ENCODE data around the gene NDUFA8.

Gene NDUFA8

DNA sequence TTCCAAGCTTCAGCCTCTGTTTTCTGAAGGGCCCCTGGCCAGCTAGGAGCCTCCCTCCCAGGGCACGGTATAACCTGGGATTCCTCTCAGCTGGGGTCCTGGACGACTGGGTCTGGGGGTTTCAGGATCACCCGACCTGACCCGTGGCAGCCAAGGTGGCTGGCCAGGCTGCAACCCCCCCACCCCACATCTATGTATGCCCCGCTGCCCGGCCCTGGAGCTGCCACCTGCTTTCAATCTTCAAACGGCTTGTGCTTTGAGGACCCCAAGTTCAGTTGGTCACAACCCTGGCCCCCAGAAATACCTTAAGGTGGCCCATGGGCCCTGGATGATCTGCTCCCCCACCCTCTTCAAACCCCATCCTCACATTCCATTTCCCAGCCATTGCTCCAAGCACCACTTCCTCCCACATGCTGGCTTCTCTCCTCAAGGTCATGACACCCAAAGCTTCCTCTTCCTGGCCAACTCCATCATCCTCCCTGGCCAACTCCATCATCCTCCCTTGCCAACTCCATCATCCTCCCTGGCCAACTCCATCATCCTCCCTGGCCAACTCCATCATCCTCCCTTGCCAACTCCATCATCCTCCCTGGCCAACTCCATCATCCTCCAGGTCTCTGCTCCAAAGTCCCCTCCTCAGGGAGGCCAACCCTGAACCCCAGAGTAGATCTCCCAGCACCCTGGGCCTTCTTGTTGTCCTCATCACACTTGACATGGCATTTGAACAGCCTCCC is 49.3 kb downstream of the NDUFA8 start:
- DNase-seq (ENCODE audit: low spot score) = no peak
- in situ Hi-C loops (cut with MboI; ENCODE audit: low sequenced_read_pairs, unreplicated experiment) = loop anchor here (25.0 kb wide), 1 partner anchor 352 kb away; no protein-coding TSS in a partner anchor
- TF ChIP-seq, protein P1, sequence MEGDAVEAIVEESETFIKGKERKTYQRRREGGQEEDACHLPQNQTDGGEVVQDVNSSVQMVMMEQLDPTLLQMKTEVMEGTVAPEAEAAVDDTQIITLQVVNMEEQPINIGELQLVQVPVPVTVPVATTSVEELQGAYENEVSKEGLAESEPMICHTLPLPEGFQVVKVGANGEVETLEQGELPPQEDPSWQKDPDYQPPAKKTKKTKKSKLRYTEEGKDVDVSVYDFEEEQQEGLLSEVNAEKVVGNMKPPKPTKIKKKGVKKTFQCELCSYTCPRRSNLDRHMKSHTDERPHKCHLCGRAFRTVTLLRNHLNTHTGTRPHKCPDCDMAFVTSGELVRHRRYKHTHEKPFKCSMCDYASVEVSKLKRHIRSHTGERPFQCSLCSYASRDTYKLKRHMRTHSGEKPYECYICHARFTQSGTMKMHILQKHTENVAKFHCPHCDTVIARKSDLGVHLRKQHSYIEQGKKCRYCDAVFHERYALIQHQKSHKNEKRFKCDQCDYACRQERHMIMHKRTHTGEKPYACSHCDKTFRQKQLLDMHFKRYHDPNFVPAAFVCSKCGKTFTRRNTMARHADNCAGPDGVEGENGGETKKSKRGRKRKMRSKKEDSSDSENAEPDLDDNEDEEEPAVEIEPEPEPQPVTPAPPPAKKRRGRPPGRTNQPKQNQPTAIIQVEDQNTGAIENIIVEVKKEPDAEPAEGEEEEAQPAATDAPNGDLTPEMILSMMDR (IDR thresholded peaks at IDR 0.05; ENCODE audit: borderline replicate concordance, control extremely low read depth, extremely low read depth, insufficient read depth, missing control alignments) = no peak

DNA sequence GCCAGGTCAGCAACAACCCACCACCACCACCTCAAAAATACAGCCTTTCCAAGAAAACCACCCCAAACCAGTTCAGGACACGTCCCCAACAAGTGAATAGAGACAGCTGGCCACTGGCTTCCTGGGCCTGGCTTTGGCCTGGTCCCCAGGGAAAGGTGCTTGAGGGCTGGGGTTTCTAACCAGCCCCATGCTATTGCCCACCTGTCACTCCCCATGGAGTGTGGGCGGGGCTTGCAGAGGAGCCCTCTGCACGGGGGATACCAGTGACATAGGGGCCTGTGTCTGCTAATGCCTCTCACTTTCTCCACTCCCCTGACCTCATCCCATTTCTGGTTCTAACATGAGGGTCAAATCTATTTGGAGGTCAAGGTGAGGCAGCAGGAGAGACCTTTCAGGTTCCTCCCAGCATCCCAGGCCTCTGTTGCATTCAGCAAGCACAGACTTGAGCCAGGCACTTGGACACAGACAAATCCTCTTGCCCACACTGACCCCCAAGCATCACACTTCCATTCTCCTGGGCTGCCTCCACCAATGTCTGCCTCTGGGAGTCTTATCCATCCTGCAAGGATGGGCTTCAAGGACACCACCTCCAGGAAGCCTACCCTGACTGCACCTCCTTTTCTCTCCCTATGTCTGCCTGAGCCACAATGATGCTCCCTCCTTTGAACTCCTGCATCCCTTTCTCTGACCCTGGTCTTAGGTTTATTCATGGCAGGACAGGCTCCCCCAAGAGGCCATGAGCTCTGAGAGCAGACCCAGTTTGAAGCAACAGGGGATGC is 50.4 kb downstream of the NDUFA8 start:
- peak; percentile 23 for DNase-seq (ENCODE audit: low spot score)
- TF ChIP-seq, protein P1 (IDR thresholded peaks at IDR 0.05; ENCODE audit: borderline replicate concordance, control extremely low read depth, extremely low read depth, insufficient read depth, missing control alignments) = no peak
- in situ Hi-C loops (cut with MboI; ENCODE audit: low sequenced_read_pairs, unreplicated experiment) = loop anchor here (25.0 kb wide), 1 partner anchor 353 kb away; no protein-coding TSS in a partner anchor

DNA sequence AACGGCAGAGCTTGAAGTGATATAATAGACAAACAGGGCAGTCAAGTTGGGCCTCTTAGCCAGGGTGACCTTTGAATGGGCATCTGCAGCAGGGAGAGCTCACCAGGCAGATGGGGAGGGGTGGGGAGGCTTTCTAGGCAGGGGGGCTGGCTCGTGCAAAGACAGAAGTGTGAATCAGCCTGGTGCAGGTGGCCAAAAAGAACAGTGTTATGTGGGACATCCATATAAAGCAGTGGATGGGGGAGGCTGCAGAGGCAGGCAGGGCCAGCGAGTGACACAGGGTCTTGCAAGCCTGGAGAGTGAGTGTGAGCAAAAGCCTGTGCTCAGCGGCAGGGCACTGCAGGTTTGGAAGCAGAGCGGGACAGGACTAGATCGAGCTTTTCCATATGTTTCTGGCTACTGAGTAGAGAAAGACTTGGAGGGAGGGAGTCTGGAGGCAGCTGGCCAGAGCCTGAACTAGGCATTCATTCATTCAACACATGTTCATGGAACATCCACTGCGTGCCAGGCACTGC is 52.2 kb downstream of the NDUFA8 start:
- DNase-seq (ENCODE audit: low spot score) = no peak
- in situ Hi-C loops (cut with MboI; ENCODE audit: low sequenced_read_pairs, unreplicated experiment) = loop anchor here (25.0 kb wide), 1 partner anchor 355 kb away; no protein-coding TSS in a partner anchor
- TF ChIP-seq, protein P1 (IDR thresholded peaks at IDR 0.05; ENCODE audit: borderline replicate concordance, control extremely low read depth, extremely low read depth, insufficient read depth, missing control alignments) = no peak

DNA sequence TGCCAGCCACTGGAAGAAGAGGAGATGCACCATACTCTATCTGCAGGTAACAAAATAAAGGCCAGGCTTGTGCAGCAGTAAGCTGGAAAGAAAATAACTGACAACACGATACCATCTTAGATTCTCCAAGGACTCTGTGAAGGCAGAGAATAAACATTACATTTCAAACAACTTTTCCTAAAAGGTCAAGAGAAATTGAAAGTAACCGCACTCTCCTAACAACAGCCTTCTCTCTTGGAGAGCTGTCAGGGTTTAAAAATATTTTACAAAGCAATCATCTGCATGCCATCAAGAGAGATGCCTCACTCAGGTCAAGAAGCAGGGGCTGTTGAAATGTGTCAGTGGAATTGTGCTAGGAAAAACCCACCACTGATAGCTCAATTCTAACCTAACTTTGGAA is 53.0 kb downstream of the NDUFA8 start:
- TF ChIP-seq, protein P1 (IDR thresholded peaks at IDR 0.05; ENCODE audit: borderline replicate concordance, control extremely low read depth, extremely low read depth, insufficient read depth, missing control alignments) = no peak
- DNase-seq (ENCODE audit: low spot score) = no peak
- in situ Hi-C loops (cut with MboI; ENCODE audit: low sequenced_read_pairs, unreplicated experiment) = loop anchor here (25.0 kb wide), 1 partner anchor 356 kb away; no protein-coding TSS in a partner anchor

DNA sequence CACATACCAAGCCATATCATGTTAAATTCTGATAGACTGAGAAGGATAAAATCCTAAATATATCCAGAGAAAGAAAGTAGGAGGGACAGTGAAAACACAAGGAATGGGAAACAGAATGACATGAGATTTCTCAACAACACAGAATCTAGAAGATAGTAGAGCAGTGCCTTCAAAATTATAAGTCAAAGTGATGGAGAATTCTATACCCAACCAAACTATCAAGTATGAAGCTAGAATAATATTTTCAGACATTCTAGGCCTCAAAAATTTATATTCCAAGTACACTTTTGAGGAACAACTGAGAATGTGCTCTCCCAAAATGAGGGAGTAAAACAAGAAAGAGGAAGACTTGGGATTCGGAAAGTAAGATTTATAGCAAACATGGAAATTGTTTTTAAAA is 55.6 kb downstream of the NDUFA8 start:
- DNase-seq (ENCODE audit: low spot score) = no peak
- TF ChIP-seq, protein P1 (IDR thresholded peaks at IDR 0.05; ENCODE audit: borderline replicate concordance, control extremely low read depth, extremely low read depth, insufficient read depth, missing control alignments) = no peak
- in situ Hi-C loops (cut with MboI; ENCODE audit: low sequenced_read_pairs, unreplicated experiment) = loop anchor here (25.0 kb wide), 1 partner anchor 358 kb away; no protein-coding TSS in a partner anchor

DNA sequence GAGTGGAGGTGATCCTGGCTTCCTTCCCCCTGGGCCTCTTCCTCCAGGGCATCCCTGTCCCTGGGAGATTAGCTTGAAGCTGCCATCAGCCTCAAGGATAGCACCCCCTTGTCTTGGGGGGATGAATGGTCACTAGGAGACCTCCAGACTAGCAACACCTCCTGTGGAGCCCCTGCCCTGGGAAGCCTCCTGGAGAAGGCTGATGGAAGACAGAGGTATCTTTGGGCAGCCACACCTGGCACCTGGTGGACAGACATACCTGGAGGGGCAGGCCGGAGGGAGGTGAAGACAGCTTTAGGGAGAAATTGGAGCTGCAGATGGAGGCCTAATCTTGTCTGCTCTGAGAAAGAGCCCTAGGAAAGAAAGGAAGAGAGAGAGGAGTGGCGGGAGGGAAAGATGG is 57.4 kb downstream of the NDUFA8 start:
- in situ Hi-C loops (cut with MboI; ENCODE audit: low sequenced_read_pairs, unreplicated experiment) = loop anchor here (25.0 kb wide), 1 partner anchor 360 kb away; no protein-coding TSS in a partner anchor
- no peak for DNase-seq (ENCODE audit: low spot score)

More for the DNA sequence above, 57.4 kb downstream of the NDUFA8 start:
- TF ChIP-seq, protein P1 (IDR thresholded peaks at IDR 0.05; ENCODE audit: borderline replicate concordance, control extremely low read depth, extremely low read depth, insufficient read depth, missing control alignments) = no peak
